Stimulated activated CD4-positive, alpha-beta T cell treated with anti-CD3 and anti-CD28 coated beads, Interleukin-12 subunit alpha, Interleukin-12 subunit beta, amount 100 ng/mL, for 24 hours (primary cell): ENCODE data around the gene ASPSCR1.

Experiments used
- DNase-seq, 2 experiments: peaks; one replicate each; pipeline ENCODE4 v3.0.0-alpha.2; 2020; ENCODE audit warnings: low read depth in 2 of 2

The ASPSCR1 gene

DNA sequence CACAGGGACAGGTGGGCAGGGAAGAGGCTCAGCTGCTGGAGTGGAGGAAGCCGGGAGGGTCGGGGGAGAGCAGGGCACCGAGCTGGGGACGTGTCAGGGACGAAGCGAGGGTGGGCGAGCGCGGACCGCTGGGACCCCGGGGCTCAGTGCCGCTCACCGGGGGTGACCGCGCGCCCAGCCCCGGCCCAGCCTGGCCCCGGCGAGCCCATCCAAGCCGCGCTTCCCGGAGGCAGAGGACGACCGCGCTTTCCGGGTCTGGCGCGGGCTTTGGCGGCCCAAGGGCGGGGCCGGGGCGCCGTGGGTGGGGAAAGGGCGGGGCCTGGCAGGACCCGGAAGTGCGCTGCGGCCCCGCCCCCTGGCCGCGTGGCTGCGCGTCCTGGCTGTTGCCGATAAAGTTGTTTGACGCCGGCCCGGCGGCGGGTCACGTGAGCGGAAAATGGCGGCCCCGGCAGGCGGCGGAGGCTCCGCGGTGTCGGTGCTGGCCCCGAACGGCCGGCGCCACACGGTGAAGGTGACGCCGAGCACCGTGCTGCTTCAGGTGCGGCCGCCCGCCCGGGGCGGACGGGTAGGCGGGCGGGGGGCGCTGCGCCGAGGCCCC, at the start of gene ASPSCR1:
ASPSCR1 (plus strand) TSS at position 419 of the 598 bp plus-strand sequence; CDS start at position 437, 18 bp downstream.
- peak; percentile 76 to 82 for DNase-seq

DNA sequence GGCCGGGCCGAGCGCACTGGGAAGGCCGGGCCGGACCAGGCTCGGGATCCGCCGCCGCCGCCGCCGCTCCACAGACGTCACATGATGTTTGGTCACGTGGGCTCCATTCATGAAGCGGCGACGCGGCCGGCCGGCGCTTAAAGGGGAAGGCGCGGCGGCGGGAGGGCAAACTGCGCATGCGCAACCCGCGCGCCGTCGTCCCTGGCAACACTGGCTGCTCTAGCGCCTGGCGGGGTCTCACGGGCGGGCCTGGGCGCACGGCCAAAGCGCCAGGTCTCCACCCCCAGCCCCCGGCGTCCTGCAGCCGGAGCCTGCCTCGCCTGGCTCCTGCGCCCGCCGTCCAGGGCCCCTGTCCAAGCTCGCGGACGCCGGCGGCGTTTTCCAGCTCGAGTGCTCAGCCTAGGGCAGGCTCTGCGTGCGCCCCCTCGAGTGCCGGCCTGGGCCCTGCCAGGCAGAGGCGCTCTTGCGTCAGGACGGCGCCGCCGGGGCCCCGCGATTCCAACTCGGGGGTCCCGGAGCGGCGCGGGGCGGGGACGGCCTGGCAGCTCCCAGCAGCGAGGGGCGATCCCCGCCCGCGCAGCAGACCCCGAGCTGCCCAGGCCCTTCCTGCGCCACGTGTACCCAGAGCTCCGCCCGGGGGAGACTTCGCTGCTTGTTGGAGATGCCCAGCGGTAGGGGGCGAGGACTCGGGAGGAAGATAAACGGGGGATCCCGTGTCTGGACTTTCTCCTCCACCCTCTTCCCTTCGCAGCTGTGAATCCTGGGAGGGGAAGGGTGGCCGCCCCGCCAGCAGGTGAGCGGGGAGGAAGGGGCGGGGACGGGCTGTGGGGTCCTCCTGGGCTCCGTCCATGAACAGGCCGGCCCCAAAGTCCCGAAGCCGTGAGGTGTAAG, 49.5 kb upstream of the ASPSCR1 start, which contains the start of gene MAFG:
MAFG (minus strand) TSS at position 83 of the 891 bp plus-strand sequence. CDS start 4,550 bp downstream, outside the sequence.
- peak; percentile 79 to 81 for DNase-seq

DNA sequence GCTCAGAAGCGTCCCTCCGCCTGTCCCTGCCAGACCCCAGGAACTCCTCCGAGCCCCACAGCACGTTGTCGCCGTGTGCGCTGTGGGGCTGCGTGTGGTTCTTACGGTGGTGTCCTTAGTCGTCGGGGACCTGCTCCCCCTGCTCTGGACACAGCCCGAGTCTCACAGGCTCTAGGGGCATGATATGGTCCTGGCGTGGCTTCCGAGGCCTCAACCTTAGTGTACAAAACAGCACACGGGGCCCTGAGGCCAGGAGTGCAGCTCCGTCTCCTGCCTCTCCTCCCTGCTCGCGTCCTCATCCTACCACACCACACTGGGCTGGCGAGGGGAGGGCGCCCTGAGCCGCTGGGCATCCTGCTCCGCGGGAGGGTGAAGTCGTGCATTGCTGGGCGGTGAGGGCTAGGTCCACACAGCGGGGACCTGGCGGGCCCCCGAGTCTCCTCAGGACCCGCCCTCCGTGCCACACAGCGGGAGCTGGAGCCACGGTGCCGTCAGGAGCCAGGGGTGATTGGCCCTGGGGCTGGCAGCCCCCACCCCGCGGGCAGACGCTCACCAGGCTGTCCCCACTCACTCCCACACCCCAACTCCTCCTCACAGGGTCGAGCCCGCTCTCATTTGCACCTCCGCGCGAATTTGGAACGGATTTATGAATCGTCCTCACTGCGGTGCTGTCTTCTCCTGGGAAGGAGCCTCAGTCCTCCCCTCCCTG, 48.7 kb upstream of the ASPSCR1 start:
- DNase-seq, result no peak

DNA sequence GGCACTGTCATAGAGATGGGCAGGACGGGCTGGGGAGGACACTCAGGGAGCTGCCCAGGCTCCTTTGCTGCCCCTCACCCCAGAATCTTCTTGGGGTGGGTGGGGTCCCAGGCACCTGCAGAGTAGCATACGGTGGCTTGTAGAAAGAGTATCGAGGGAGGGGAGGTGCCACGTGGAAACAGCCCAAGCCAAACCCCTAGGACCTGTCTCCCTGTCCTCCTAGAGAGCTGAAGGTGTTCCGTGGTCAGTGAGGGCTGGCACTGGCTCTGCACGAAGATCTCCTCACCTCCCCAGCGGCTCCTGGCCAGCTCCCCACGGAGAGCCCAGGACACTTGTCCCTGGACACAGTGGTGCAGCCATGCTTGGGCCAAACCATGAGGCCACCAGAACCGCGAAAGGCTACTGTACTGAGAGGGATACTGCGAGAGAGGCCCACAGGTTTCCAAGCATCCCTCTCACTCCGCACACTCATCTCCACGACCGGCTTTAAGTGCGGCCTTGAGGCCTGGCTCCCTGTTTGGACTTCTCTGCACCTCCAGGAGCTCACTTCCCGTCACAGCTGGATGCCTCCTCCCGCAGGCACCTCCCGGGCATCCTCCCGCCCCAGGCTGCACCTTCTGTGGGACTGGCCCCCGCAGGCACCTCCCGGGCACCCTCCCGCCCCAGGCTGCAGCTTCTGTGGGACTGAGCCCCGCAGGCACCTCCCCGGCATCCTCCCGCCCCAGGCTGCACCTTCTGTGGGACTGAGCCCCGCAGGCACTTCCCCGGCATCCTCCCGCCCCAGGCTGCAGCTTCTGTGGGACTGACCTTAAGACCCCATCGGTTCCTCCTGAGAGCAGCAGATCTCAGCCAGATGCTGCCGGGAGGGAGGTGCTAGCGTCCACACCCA, 47.9 kb upstream of the ASPSCR1 start:
- no peak for DNase-seq

DNA sequence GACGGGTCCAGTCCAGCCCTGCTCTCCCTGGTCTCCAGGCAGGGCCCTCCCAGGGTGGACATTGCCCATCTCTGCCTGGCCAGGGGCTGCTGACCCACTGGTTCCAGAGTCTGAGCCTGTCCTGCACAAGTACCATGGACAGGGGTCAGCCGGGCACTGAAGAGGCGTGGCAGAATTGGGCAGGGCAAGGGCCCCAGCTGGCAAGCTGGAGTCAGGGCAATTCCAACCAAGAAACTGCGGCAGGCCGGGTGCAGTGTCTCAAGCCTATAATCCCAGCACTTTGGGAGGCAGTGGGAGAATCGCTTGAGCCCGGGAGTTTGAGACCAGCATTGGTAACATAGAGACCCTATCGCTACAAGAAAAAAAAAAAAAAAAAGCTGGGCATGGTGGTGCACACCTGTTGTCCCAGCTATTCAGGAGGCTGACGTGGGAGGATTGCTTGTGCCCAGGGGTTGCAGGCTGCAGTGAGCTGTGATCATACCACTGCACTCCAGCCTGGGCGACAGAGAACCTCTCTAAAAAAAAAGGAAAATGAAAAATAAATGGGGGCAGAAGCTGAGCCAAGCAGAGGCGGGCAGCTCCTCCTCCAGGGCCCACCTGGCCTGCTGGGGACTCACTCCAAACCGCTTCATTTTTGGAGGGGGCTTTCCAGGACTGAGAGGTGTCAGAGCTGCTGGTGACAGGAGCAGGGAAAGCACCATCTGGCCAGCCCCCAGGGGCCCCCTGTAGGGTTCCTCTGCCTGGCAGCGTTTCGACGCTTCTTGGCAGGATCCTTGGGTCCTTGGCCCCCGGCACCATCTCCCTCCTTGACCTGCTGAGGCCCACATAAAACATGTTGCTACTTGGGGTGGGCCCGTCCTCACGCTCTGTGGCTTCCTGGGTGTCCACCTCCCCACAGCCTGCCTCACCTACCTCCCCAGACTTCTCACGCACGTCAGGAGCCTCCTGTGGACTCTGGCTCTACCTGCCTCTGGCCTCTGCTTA, 47.0 kb upstream of the ASPSCR1 start:
- DNase-seq, result no peak

- DNase-seq, result no peak
Measured at GRCh38 chr17:81931189-81931556, 46.3 kb upstream of the ASPSCR1 start.

DNA sequence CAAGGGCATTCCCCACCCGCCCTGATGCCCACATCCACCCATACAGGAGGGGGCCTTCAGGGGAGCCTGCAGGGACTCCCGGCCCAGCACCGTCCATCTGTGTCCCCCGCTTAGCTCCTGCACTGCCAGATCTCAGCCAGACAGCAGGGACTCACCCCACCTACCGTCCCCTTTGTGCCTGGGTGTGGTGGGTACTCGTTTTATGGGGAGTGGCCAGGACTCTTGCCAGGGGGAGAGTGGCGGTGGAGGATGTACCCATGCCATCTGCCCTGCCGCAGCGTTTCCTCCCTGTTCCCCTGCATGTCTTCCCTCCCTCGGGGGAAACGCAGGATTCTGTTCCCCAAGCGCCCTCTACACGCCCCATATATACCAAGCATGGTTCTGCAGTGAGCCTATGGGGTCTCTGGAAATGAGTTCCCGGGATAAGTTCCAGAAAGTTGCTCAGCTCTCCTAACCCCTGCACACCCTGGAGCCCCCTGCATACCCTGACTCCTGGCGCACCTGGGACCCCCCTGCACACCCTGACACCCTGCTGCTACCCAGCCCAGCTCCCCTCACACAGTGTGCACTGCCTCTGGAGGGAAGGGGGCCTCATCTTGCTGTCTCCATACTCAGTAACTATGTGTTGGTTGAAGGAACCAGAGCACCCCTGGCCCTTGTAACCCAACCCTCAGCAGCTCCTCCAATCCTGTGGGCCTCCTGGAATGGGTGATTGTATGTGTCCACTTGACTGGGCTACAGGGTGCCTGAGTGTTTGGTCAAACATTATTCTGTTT, 45.7 kb upstream of the ASPSCR1 start:
- no peak for DNase-seq

DNA sequence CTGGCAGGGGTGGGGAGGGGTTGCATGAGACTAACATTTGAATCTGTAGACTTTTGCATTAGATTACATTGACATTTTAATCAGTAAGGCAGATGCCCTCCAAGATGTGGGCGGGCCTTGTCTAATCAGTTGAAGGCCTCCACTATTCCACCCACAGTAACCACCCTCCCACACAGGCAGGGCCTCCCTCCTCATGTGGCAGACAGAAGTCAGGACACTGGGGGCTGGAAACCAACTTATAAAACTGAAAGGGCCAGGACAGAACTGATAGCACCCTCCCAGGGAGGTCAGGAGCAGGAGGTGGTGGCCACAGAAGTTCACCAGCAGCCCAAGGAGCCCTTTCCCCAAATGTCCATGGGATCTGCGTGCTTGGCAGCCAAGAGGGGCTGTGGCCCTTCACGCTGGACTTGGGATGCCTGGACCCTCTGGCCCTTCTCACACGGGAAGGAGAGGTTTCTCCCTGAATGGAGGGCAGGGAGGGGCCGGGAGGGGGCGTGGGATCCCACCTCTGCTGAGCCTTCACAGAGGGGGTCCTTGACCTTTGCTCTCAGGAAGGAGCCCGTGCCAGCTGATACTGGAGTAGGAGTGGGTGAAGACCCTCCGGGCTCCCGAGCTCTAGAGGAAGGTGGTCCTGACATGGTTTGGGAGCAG, 45.0 kb upstream of the ASPSCR1 start:
- DNase-seq, result no peak

DNA sequence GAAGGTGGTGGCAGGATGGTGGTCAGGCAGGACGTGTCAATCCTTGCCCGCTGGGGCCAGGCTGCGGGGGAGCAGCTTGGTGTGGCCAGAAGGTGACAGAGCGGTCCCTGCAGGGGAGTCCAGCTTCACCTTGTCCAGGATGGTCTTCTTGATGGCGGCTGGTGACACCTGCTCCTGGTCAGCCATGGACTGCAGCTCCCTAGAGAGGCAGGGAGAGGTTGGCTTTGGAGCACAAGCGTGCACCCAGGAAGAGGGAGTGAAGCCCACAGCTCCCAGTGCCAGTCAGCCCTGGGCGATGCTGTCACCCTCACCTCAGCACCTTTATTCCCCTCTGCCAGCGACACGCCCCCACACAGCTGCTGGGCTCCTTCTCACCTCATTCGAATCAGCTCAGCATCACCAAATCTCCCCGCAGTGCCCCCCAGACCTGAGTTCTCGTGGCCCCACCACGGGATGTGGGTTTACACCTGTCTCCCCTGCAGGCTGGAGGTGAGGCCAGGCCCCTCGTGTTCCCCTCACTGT, 44.2 kb upstream of the ASPSCR1 start:
- no peak for DNase-seq

DNA sequence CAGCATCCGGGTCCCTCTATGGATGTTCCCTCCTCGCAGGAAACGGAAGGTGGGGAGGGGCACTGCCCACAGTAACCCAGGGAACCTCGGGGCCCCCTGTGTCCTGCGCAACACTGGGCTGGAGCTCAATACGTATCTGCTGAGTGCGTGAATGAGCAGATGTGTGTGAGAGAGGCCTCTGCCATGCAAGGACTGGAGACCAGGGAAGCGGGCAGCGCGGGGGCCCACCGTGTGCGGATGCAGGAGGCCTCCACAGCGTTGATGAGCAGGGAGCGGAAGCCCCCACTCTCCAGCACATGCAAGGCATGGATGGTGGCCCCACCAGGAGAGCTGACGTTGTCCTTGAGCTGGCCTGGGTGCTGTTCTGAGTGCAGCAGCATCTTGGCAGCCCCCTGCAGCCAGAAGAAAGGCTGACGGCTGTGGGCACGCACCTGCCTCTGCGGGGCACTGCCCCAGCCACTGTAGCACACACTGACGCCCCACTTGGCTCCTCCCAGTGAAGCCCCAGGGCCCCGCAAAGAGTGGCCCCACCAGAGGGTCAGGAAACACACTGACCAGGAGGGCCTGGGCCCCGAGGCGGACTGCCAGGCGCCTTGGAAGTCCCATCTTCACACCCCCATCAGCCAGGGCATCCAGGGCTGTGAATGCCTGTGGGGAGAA, 43.2 kb upstream of the ASPSCR1 start:
- no peak for DNase-seq

GRCh38 chr17:81934850-81935708, 42.4 kb upstream of the ASPSCR1 start:
- DNase-seq, result no peak

- no peak for DNase-seq
Measured at GRCh38 chr17:81935709-81936084, 41.7 kb upstream of the ASPSCR1 start.

DNA sequence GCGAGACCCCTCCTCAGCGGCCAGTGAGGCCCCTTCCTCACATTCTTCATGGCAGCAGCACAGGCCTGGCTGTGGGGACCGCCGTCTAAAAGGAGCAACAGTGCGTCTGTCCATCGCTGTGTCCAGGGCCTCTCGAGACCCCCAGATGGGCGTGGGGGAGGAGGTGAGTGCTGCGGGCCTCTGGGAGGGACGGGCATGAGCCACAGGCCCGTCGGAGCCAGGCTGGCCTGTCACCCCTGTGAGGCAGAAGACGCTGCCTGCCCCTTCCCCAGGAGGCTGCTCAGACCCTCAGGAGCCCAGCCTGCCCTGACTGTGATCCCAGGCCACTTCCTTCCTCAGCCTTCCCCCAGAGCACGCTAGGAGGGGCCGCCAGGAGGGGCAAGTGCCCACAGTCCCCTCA, 38.2 kb upstream of the ASPSCR1 start:
- DNase-seq, result no peak

- DNase-seq, result no peak
Measured at GRCh38 chr17:81939881-81940385, 37.5 kb upstream of the ASPSCR1 start.

GRCh38 chr17:81940538-81941483, 36.6 kb upstream of the ASPSCR1 start:
- no peak for DNase-seq
